Inferior parietal cortex (tissue), 1 donor: ENCODE measurements around the gene ZFYVE19.
"Not testable (repeated sequence)": the region's sequence is repeated elsewhere in the genome, so short reads cannot be mapped to it uniquely, and the experiment has no call there.

ENCODE experiments used
- DNase-seq: peaks from one replicate; pipeline ENCODE4 v3.0.0-alpha.2; 2016; ENCODE audit errors: extremely low spot score

The ZFYVE19 gene

DNA sequence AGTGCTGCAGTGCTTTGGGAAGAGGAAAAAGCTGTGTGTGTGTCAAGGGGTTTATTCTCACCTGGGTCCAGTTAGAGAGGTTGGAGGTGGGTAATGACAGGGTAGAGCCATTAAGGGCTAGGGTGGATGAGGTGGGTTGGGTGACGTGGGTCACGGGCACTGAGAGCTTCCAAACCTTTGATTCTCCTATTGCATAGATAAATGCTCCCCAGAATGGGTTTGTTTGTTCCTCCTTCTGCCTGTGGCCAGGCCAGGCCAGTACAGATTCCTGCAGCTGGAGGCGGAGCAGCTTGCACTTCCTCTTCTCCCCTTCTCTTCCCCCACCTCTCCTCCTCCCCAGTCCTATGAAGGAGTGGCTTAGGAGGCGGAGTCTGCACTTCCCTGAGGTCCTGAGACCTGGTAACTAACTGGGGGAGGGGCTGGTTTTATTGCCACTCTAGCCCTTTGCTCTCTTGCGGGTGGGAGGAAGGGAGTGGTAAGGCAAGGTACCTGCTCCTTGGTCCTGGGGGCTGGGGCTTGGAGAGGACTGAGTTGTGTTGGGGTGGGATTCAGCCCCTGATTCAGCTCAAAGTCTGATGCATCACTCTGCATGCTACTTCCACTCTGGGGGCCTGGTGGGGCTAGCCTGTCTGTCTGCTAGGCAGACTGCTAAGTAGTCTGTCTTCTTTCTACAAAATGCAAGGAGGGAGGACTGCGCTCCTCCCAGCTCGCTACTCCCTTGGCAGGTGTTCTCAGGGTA is 40.5 kb downstream of the ZFYVE19 start:
- DNase-seq = peak; percentile 30

DNA sequence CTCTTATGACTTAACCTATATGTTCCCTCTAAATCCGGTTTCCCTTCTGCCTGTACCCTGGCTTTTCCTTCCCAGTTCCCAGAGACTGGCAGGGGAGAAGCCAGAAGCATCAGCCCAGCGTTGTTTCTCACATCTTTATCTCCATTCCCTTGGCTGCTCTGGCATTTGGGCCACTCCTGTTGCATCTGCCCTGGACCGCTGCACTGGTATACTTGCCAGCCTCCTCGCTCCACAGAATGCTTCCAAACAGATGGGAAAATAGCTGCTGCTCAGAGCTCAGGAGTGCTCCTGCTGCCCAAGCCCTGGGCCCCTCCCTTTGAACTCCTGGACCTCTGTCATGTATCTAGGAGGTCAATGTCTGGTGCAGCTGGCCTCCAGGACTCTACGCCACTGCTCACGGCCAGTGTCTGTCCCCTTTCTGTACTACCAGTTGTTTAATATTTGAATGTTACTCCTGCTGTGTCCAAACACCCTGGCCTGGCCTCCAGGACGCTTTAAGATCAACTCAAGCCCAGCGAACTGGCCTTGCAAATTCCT is 43.8 kb downstream of the ZFYVE19 start:
- DNase-seq = no peak

DNA sequence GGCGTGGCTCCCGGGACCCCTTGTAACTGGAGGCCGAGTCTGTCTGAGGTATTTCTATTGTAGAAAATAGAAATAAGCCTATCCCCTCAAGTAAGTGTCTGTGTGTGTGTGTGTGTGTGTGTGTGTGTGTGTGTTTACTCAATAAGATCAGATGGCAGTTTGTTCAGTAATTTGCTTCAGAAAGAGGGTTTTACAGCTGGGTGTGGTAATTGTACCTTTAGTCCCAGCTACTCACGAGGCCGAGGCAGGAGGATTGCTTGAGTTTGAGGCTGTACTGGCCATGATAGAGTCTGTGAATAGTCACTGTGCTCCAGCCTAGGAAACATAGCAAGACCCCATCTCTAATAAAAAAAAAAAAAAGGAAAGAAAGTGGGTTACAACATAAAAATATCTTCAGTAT is 45.6 kb downstream of the ZFYVE19 start:
- DNase-seq = no peak

DNA sequence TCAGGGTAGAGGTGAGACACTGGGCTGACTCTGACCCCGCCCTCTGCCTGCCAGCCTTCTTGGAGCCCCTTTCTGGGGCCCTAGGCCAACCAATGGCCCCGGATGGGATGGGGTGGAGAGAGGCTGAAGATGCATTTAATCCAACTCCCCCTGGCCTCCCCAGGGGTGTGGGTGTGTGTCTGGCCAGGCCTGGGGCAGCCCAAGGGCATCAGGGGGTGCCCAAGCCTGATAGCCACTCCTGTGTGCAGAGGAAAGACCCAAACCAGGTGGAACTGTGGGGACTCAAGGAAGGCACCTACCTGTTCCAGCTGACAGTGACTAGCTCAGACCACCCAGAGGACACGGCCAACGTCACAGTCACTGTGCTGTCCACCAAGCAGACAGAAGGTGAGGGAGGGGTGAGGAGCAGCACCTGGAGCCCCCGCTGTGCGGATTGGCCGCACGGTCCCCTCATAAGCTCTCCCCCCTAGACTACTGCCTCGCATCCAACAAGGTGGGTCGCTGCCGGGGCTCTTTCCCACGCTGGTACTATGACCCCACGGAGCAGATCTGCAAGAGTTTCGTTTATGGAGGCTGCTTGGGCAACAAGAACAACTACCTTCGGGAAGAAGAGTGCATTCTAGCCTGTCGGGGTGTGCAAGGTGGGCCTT is 46.5 kb downstream of the ZFYVE19 start:
- no peak for DNase-seq

DNA sequence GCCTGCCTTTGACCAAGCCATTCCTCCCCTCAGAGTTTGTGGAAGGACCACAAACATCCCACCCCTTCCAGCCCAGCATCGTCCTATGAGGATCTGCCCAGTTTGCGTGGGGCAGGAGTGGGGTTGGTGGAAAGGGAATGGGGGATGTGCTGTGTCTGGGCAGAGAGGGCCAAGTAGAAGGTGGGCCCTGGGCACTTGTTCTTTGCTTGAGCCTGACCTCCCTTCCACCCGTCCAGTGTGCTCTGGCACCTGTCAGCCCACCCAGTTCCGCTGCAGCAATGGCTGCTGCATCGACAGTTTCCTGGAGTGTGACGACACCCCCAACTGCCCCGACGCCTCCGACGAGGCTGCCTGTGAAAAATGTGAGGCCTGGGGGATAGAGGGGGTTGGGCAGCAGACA is 47.3 kb downstream of the ZFYVE19 start:
- DNase-seq = no peak

DNA sequence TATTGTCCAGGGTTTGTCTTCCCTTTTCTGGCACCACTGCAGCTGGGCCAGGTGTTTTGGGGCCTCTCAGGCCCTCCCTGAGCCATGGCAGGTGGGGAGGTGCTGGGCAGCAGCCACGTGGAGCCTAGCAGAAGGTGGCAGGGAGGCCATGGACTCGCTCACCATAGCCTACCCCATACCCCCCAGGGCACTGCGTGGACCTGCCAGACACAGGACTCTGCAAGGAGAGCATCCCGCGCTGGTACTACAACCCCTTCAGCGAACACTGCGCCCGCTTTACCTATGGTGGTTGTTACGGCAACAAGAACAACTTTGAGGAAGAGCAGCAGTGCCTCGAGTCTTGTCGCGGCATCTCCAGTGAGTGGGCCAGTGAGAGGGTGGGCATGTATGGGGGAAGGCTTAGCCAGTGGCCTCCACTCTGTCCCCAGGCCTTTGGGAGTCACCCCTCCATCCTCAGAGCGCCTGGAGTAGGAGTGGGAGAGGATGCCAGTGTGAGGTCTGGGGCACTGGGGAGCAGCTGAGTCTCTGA is 48.9 kb downstream of the ZFYVE19 start:
- no peak for DNase-seq

DNA sequence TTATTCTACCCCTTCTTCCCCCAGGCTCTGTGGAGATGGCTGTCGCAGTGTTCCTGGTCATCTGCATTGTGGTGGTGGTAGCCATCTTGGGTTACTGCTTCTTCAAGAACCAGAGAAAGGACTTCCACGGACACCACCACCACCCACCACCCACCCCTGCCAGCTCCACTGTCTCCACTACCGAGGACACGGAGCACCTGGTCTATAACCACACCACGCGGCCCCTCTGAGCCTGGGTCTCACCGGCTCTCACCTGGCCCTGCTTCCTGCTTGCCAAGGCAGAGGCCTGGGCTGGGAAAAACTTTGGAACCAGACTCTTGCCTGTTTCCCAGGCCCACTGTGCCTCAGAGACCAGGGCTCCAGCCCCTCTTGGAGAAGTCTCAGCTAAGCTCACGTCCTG is 49.9 kb downstream of the ZFYVE19 start:
- DNase-seq = no peak

DNA sequence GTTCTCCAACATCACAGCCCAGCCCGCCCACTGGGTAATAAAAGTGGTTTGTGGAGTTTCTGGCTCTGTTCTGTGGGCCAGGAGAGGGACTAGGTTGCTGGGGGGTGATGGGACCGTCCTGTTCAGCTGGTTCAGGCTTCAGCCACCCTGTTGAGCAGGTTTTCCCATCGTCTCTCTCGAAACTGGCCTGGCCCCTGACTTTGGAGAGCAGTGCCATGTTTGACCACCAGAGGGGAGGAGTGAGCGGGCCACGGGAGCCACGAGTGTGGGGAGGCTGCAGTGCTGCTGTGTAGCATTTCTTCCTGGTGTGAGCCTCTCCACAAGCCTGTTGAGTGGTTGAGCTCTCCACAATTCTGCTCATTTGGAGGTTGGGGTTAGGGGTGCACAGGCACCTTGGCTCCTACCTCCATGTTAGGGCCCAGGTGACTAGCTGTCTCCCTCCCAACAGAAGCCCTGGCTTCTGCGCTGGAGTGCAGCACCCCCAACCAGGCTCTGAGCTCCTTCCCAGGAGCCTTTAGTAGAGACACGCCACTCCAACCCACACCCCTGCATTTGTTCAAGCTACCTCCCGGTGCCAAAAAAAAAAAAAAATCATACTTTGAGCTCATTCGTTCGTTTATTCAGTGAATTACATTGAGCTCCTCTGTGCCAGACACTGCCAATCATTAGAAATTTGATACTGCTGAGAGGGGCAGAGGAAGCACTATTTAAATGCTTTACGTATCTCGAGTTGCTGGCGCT is 50.9 kb downstream of the ZFYVE19 start:
- DNase-seq = peak; percentile 74

DNA sequence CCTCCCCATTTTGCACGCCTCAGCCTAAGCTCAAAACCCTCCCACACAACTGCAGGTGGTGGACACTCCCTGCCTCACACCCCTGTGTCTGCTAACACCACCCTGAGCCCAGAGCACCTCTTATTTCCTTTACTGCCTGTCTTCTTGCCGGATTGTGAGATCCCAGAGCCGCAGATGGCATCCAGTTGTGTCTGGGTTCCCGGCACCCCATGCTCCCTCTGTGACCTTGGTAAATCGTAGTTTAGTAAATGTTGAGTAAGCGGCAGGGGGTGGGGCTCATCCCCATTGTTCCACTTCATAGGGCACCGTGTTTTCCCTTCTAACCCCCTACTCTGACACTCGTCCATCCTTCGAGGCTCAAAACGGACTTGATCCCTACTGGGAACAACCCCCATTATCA is 51.8 kb downstream of the ZFYVE19 start:
- no peak for DNase-seq

DNA sequence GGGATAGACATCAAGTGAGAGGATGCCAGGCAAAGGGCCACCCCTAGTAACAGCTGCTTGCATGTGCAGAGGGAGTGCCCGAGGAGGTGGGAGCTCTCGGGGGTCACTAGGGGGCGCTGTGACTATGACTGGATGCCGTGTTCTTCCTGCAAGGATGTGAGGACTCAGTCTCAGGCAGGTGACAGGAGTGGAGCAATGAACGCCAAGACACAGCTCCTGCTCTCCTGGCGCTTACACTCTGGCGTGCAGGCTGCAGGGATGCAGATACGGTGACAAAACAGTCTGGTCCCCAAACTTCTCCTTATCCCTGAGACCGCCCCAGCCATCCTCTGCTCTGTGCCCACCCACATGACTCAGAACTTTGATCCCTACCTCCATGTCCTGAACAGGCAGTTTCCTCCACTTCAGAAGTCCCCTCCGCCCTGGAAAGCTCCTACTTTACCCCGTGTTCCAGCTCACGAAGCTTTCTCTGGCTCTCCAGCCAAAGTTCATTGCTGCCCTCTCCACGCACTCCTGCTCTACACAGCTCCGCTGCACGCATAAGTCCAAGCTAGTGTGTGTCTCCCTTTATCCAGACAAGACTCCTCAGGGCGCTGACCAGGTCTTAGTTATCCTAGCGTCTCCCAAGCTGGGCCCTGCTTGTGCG is 52.4 kb downstream of the ZFYVE19 start:
- DNase-seq = peak; percentile 41

DNA sequence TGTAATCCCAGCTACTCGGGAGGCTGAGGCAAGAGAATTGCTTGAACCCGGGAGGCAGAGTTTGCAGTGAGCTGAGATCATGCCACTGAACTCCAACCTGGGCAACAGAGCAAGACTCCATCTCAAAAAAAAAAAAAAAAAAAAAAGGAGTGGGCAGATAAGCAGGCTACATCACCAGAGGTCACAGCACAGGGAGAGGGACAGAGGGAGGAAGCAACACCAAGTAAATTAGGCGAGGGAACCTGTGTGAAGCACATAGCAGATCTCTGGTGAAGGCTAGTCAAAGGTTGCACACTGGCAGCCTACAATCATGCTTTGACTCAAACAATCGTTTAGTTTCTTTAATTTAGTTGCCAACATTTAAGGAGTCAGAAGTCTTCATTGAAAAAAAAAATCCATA is 54.3 kb downstream of the ZFYVE19 start:
- DNase-seq = not testable (repeated sequence)

DNA sequence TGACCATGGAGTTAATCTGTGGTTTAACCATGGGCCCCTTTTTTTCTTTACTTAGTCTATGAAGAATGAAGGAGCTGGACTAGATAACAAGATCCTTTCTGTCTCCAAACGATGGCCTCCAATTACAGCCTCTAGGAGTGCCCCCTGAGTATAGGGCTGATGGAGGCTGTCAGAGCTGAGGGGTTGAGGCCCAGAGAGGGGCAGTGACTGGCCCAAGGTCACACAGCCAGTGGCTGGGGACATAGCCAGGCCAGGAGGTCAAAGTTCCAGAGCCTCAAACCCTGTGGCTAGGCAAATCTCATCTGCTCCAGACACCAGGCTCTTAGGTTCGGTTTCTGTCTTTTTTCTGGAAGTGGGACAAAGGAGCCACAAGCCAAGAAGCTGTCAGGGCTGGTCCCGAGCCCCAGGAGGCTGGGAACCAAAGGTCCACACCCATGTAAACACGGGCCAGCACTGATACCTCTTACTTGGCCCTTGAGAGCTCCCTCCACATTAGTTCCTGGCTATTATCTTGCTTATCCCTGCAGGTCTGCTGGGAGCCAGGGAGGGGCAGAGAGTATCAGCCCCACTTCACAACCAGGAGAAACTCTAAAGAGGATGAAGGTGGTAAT is 56.9 kb downstream of the ZFYVE19 start:
- no peak for DNase-seq
